GM15510 (cell line): Measurements from ENCODE around the gene NKAIN4.

Source experiments
- POLR2A ChIP-seq: IDR thresholded peaks from 3 replicates; pipeline ENCODE4 v1.6.1; 2011; ENCODE audit warnings: borderline replicate concordance; ENCODE audit not compliant: insufficient read length; ENCODE audit errors: extremely low read depth

The NKAIN4 gene

DNA sequence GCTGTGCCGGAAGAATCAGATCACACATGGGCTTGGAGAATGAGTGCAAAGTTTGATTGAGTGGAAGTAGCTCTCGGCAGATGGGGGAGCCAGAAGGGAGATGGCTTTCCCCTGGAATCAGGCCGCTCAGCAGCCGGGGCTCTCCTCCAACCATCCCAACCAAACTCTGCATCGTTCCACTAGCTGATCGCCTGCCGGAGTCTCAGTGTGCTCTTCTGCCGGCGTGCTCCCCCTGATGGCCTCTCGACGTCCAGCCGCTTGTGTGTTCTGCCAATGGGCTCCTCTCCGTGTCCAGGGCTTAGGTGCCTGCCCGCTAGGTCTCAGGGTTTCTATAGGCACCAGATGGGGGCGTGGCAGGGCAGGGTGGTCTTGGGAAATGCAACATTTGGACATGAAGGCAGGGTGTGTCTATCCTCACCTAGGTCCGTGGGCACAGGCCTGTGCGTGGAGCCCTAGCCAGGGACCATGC, 23.4 kb downstream of the NKAIN4 start:
- TF ChIP-seq POLR2A, result no peak

DNA sequence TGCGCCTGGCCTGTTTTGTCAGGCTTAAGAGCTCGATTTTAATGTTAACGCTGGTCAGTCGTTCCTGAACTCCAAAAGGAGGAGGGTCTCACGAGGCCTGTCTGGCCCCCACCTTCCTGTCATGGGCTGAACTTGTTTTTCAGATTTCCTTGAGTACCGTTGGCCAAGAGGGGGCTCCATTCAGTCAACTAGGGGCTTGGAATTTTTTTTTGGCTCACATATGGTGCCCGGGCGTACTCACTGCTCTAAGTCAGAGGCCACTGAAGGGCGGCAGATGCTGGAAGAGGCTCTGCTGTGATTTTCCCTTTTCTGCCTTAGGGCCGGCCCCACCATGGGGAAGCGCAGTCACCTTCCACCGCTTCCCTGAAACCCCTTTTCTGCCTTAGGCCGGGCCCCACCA, 25.5 kb downstream of the NKAIN4 start:
- TF ChIP-seq POLR2A, result no peak

DNA sequence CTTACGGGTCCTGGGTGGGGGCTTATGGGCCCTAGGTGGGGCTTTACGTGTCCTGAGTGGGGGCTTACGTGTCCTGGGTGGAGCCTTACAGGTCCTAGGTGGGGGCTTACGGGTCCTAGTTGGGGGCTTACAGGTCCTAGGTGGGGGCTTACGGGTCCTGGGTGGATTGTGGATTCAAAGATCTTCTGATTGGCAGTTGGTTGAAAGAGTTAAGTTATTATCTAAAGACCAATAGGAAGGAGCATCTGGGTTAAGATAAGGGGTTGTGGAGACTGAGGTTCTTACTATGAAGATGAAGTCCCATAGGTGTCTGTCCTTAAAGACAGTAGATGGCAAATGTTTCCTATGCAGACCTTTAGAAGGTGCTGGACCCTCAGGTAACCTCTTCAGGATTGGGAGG, 27.0 kb downstream of the NKAIN4 start:
- TF ChIP-seq POLR2A, result no peak

GRCh38 chr20:63226042-63226943, 28.0 kb downstream of the NKAIN4 start:
- TF ChIP-seq POLR2A, result no peak

GRCh38 chr20:63225082-63225454, 29.2 kb downstream of the NKAIN4 start:
- no peak for TF ChIP-seq POLR2A

DNA sequence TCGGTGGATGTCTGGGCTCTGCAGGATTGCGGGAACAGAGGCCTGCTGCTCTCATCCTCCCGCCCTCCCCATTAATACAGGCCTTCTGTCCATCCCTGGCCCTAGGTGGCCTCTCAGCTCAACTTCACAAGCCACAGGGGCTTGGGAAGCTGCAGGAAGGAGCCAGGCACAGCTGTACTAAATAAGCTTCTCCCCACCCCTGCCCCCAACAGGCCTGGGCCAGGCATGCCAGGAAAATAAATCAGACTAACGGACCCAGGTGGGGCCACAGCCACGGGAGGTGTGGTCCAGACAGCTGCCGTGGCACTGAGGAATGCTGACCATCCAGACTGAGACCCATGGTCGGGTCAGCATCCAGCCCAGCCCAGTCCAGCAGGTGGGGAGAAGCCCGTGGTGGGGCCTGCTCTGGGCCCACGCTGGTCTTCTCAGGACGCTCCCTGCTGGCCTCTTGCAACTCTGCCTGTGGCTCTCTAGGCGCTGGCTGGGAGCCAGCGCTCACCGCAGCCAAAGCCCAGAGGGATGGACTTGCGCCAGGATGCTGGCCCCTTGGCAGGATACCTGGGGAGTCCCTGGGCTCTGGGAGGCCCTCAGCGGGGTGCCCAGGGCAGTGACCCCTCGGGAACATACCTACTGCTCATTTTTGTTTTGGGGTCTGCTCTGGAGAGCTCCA, 29.7 kb downstream of the NKAIN4 start:
- TF ChIP-seq POLR2A, result no peak

GRCh38 chr20:63223826-63224207, 30.4 kb downstream of the NKAIN4 start:
- no peak for TF ChIP-seq POLR2A

DNA sequence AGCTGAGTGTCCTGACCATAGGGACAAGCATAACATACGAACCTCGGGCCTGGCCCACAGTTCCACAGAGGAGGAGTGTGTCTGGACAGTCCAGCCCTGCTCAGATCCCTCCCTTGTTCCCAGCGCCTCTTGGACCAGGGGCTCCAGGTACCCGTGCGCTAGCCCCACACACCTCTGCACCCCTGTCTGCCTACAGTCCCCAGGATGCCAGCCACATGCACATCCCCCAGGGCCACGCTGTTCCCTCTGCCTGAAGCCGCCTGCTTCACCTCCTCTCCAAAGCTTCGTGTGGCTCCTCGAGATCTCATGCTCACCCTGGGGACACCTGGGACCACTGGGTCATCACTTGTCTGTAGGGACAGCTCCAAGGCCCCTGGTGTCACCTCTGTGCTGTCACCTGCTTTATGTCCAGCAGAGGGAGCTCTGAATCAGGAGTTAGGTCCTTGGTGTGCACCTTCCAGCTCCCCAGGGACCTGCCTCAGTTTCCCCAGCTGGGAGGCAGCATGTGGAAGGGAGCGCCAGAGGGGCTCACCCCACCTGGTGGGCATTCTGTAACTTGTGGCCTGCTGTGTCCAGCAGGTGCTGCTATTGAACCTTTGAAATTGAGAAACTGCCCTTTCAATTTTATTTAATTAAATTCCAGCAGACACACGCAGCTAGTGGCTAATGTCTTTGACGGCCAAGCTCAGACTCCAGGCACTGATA, 31.0 kb downstream of the NKAIN4 start:
- TF ChIP-seq POLR2A, result no peak

DNA sequence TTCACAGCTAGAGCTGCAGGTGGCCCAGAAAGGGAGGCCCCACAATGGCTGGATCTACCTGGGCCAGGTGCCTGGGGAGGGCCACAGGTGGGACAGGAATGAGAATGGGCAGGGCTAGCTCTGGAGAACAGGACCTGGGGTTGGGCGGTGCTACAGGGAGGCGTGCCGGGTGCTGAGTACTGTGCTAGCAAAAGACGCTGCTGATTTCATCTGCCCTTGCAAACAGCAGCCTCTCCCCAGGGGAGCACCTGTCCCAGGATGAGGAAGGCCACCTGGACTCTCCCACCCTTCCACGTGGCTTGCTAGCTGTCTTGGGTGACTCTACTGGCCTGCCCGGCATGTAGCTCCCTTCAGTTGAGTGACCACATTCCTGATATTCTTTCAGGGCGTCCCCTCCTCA, 31.7 kb downstream of the NKAIN4 start:
- TF ChIP-seq POLR2A, result no peak

DNA sequence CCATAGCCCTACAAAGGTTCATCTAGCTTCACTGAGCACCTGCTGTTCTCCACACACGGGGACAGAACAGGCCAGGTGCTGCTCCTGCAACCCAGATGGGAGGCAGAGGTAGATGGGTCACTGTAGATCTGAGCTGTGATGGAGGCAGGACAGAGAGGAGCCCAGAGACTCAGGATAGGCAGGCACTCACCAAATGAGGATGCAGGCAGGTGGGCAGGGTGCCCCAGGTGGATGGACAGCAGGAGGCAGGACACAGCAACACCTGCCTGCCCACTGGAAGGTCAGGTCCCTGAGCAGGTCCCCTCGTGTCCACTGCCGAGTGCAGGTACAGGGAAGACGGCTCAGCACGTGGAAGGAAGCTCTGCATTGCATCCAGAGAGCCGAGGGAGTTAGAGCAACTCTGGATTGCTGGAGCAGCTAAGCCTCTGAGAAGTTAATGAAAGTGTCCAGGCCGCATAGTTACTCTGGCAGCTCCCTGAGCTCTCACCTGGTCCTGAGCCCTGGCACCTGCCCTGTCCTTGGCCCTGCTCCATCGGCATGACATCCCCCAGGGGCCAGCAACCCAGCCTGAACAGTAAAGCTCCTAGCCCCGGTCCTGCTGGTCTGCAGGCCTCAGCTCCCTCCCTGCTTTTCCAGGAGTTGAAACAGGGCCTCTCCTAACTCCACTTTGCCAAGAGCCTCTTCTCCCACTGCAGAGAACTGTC, 33.4 kb downstream of the NKAIN4 start:
- no peak for TF ChIP-seq POLR2A

DNA sequence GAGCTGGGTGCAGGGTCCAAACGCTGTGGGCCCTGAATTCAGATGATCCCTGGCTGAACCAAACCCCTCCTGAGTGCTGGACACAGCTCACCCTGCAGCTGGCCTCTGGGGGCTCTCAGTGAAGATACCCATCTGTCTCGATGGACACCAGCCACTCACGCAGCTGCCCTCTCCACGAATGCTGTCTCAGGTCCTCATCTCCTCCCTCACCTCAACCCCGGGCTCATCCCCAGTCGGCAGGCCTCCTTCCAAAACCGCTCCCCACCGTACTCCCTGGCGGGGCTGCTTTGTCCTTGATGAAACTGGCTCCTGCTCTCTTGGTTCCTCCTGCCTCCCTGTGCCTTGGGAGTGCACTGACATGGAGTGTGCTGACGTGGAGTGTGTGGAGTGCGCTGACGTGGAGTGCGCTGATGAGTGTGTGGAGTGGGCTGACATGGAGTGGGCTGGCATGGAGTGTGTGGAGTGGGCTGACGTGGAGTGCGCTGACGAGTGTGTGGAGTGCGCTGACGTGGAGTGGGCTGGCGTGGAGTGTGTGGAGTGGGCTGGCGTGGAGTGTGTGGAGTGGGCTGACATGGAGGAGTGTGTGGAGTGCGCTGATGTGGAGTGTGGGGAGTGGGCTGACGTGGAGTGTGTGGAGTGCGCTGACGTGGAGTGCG, 34.3 kb downstream of the NKAIN4 start:
- TF ChIP-seq POLR2A, result no peak

GRCh38 chr20:63219447-63219821, 34.8 kb downstream of the NKAIN4 start:
- no peak for TF ChIP-seq POLR2A

DNA sequence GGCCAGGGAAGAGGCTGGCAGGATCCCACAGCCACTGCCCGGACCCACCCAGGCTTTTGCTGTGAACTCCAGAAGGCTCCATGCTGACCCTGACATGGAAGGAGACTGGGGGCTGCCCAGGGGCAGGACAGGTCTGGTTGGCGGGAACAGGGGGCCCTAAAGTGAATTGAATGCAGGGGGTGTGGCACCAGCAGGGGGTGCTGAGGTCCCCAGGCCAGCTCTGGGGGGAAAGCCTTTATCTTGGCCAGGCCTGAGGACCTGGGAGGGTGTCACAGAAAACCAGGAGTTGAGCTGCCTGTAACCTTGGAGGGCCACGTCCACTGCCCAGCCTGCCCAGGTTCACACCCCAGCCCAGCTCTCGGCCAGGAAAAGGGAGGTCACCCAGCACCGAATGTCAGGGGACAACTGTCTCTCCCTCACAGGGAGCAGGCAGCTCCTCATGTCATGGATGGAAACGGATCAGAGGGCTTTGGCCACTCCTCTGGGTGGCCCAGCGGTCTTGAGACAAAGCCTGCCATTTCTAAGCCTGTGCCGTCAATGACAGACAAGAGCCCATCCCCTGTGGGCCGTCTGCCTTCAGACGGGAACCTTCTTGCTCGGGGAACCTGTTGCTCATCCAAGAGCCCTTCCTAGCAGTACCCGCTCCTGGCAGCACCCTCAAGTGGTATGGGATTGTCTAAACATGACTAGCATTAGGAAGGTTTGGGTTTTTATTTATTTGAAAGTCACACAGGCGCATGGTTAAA, 35.4 kb downstream of the NKAIN4 start:
- no peak for TF ChIP-seq POLR2A

- no peak for TF ChIP-seq POLR2A
These were observed 36.6 kb downstream of the NKAIN4 start for GRCh38 chr20:63217706-63218105.
